Natural killer cell (primary cell): Measurements from ENCODE around the gene LHFPL2. TPM values are rescaled to one million over a fixed set of nuclear protein-coding genes. Genes with fewer than 3 reads are reported as not detected.

ENCODE experiments used
- ATAC-seq, 3 donors: fragments of 150-1000 bp in 2 of 3; fragments of 200-7000 bp in 1 of 3; cut with Tn5 transposase; 1 replicate in 1 of 3; 2 replicates in 2 of 3; pipeline ENCODE4 v1.10.0; 2021; ENCODE audit warnings: mild to moderate bottlenecking in 2 of 3, moderate library complexity in 2 of 3
- DNase-seq, 2 donors: peaks; one replicate each; pipeline versions ENCODE4 v3.0.0 to v3.0.0-alpha.2; 2013 to 2021; ENCODE audit warnings: mixed read lengths in 1 of 2
- H3K27ac ChIP-seq: one replicate; pipeline ENCODE4 v1.5.1; 2013; ENCODE audit warnings: mild to moderate bottlenecking, low read length
- H3K27me3 ChIP-seq: one replicate; pipeline ENCODE4 v1.6.1; 2013; ENCODE audit warnings: low read length; ENCODE audit not compliant: control insufficient read depth, insufficient read depth
- H3K36me3 ChIP-seq: one replicate; pipeline ENCODE4 v1.6.1; 2013; ENCODE audit warnings: low read length; ENCODE audit not compliant: control insufficient read depth, insufficient read depth
- H3K4me1 ChIP-seq: one replicate; pipeline ENCODE4 v1.6.1; 2013; ENCODE audit warnings: low read length; ENCODE audit not compliant: control insufficient read depth, insufficient read depth
- H3K4me3 ChIP-seq: one replicate; pipeline ENCODE4 v1.5.1; 2013; ENCODE audit warnings: low read length
- H3K9me3 ChIP-seq: one replicate; pipeline ENCODE4 v1.6.1; 2013; ENCODE audit warnings: low read length; ENCODE audit not compliant: control insufficient read depth, insufficient read depth
- H3K27ac Mint-ChIP-seq, 2 donors: one replicate each; pipeline ENCODE4 v1.8.0; 2022; ENCODE audit warnings: mild to moderate bottlenecking in 2 of 2, mixed read lengths in 2 of 2, moderate library complexity in 1 of 2
- H3K27me3 Mint-ChIP-seq, 2 donors: one replicate each; pipeline ENCODE4 v1.8.0; 2022; ENCODE audit warnings: low read depth in 2 of 2, mixed read lengths in 2 of 2
- H3K36me3 Mint-ChIP-seq: one replicate; pipeline ENCODE4 v1.8.0; 2022; ENCODE audit warnings: mixed read lengths
- H3K4me1 Mint-ChIP-seq, 2 donors: one replicate each; pipeline ENCODE4 v1.8.0; 2022; ENCODE audit warnings: mixed read lengths in 2 of 2
- H3K4me3 Mint-ChIP-seq: one replicate; pipeline ENCODE4 v1.8.0; 2022; ENCODE audit warnings: mild to moderate bottlenecking, moderate library complexity, mixed read lengths
- H3K9me3 Mint-ChIP-seq, 2 donors: one replicate each; pipeline ENCODE4 v1.8.0; 2022; ENCODE audit warnings: mixed read lengths in 2 of 2
- WGBS: methylation state at CpG from one replicate; pipeline ENCODE4 v1.1.7; 2013; ENCODE audit warnings: missing lambda C conversion rate; ENCODE audit not compliant: insufficient coverage; 5-methylcytosine and 5-hydroxymethylcytosine counted together
- intact Hi-C: fragments of 100-400 bp; cut with micrococcal nuclease; formaldehyde crosslinking; loops from one replicate; pipeline ENCODE4 v1.14.2; 2022
- total RNA-seq, 4 donors: library from RNA; stranded (reverse); fragments of 120-200 nt in 1 of 4; gene quantifications; one replicate each; pipeline versions ENCODE4 v1.2.3 to v1.2.4, GENCODE V29; 2013 to 2022
- TF ChIP-seq, protein P1 (sequence below): fragments of 200-600 bp; IDR thresholded peaks from one replicate; pipeline ENCODE4 v1.8.0; 2022; ENCODE audit warnings: antibody characterized with exemption

The LHFPL2 gene
- total RNA-seq, 3 donors from 2014 or later (not counting 1 experiment from before 2014, with no cell fraction given): 0.85 to 1.9 (median 1.00) TPM

DNA sequence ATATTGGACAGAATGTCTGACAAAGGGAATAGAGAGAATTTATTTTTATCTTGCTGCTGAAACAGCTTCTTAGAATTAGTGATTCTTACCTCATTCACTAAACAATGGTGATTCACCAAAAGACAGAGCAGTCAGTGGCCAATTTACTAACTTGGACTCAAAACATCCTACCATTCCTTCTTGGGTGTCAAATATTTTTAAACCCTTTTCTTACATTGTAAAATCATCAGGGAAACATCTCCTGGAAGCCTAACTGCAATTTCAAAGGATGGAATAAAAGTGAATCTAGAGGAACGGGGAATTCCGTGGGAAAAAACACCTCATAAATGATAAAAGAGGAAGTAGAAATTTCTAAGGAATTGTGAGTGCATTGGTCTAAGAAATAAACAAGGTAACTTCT lies 97.7 kb downstream of the LHFPL2 start:
- peaks cover 14 to 19% of the 10 kb centered on the region in 2 donors for H3K4me1 Mint-ChIP-seq
- ATAC-seq: no peak
- DNase-seq: no peak
- no peak overlapping the region for H3K27ac Mint-ChIP-seq
- H3K27me3 Mint-ChIP-seq: peaks cover 2 to 25% of the 10 kb centered on the region in 2 donors
- H3K4me3 Mint-ChIP-seq: no peak overlapping the region
- WGBS: 86% methylated on average over 1 of the region's 2 CpGs
- H3K4me3 ChIP-seq: no peak overlapping the region
- no peaks in the 10 kb centered on the region for H3K27me3 ChIP-seq
- no peaks in the 10 kb centered on the region for H3K9me3 ChIP-seq
- H3K36me3 ChIP-seq: no peaks in the 10 kb centered on the region
- TF ChIP-seq, protein P1, sequence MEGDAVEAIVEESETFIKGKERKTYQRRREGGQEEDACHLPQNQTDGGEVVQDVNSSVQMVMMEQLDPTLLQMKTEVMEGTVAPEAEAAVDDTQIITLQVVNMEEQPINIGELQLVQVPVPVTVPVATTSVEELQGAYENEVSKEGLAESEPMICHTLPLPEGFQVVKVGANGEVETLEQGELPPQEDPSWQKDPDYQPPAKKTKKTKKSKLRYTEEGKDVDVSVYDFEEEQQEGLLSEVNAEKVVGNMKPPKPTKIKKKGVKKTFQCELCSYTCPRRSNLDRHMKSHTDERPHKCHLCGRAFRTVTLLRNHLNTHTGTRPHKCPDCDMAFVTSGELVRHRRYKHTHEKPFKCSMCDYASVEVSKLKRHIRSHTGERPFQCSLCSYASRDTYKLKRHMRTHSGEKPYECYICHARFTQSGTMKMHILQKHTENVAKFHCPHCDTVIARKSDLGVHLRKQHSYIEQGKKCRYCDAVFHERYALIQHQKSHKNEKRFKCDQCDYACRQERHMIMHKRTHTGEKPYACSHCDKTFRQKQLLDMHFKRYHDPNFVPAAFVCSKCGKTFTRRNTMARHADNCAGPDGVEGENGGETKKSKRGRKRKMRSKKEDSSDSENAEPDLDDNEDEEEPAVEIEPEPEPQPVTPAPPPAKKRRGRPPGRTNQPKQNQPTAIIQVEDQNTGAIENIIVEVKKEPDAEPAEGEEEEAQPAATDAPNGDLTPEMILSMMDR: no peak
- intact Hi-C loops: no loop called here
- no peak overlapping the region for H3K27ac ChIP-seq
- H3K9me3 Mint-ChIP-seq: no peaks in the 10 kb centered on the region
- no peaks in the 10 kb centered on the region for H3K36me3 Mint-ChIP-seq
- H3K4me1 ChIP-seq: peaks cover 20% of the 10 kb centered on the region

- Mint-ChIP-seq H3K9me3 (no peaks in the 10 kb centered on the region), H3K36me3 (no peaks in the 10 kb centered on the region), H3K27me3 (peaks cover 0 to 13% of the 10 kb centered on the region in 2 donors), H3K4me1 (peaks cover 14 to 18% of the 10 kb centered on the region in 2 donors), H3K27ac (no peak overlapping the region), H3K4me3 (no peak overlapping the region)
- peak in 1 of 3 donors; percentile 36 for ATAC-seq
- DNase-seq: no peak
- Histone ChIP-seq H3K4me3 (no peak overlapping the region), H3K27ac (no peak overlapping the region), H3K4me1 (peaks cover 26% of the 10 kb centered on the region), H3K27me3 (no peaks in the 10 kb centered on the region), H3K36me3 (no peaks in the 10 kb centered on the region), H3K9me3 (no peaks in the 10 kb centered on the region)
- intact Hi-C loops: no loop called here
- TF ChIP-seq, protein P1: no peak
- 75% methylated on average over 5 of the region's 5 CpGs for WGBS
Measured at GRCh38 chr5:78549043-78549442, 99.5 kb downstream of the LHFPL2 start.

DNA sequence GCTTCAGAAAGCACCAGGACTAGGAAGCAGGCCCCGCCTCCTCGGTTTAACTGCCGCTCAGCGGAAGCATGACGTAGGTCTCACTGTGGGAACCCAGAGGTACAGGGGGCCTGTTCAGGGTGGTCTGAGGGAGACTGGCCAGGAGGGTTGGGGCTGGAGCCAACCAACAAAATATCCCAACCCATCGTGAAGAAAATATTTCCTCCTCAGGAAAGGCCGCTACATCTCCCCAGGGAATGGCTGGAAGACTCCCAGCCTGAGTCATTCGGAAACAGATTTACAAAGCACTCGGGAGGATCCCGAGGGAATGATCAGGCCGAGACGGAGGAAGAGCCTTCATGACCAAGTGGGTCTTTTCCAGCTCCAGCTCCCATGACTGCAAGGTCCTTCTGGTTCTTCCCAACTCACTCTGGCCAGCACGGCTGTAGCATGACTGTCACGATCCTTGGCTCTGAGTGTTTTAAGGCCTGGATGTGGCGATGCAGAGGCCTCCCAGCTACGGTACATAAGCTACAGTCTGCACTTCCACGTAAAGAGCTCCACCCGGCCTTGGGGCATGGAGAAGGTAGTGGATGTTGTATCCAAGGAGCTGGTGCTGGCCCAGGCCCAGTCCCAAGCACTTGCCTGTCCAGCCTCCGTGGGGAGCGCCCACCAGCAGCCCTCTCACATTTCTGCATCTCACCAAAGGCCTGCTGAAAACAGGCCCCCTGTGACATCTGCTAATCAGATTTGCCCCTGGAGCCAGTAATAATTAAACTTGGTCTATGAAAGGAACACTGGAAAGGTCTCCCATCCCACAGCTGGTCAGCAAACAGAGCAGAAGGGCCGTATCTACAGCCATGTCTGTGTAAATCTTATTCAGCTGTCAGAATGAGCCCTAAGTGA lies 100.6 kb downstream of the LHFPL2 start:
- Histone ChIP-seq H3K36me3 (no peaks in the 10 kb centered on the region), H3K4me3 (no peak overlapping the region), H3K27me3 (no peaks in the 10 kb centered on the region), H3K4me1 (peaks cover 22% of the 10 kb centered on the region), H3K9me3 (no peaks in the 10 kb centered on the region), H3K27ac (no peak overlapping the region)
- intact Hi-C loops: no loop called here
- TF ChIP-seq, protein P1: no peak
- 90% methylated on average over 21 of the region's 21 CpGs for WGBS
- Mint-ChIP-seq H3K36me3 (no peaks in the 10 kb centered on the region), H3K27ac (no peak overlapping the region), H3K4me1 (peaks cover 7 to 8% of the 10 kb centered on the region in 2 donors), H3K4me3 (no peak overlapping the region), H3K27me3 (peaks cover 0 to 3% of the 10 kb centered on the region in 2 donors), H3K9me3 (no peaks in the 10 kb centered on the region)
- no peak for ATAC-seq
- DNase-seq: no peak
